H1 (cell line): ENCODE data around the gene THTPA. TPM values are rescaled to one million over a fixed set of nuclear protein-coding genes. Genes with fewer than 3 reads are reported as not detected.

Source experiments
- CTCF ChIA-PET: fragments of 300-600 bp; sonication (Branson Sonifier 250); formaldehyde crosslinking; loops from one replicate; lab custom pipeline; 2021; ENCODE audit not compliant: partially characterized antibody; lab: Charles Lee
- POLR2A ChIA-PET: fragments of 300-600 bp; sonication (Branson Sonifier 250); formaldehyde crosslinking; loops from one replicate; lab custom pipeline; 2021; ENCODE audit warnings: inconsistent platforms; ENCODE audit not compliant: partially characterized antibody; lab: Charles Lee
- DNase-seq, 2 experiments: peaks; one replicate each; pipeline versions ENCODE4 v3.0.0 to v3.0.0-alpha.2; 2010 to 2022; ENCODE audit warnings: low spot score in 2 of 2, low read depth in 1 of 2, mixed read lengths in 1 of 2
- FAIRE-seq: peaks from 2 replicates; lab custom pipeline; 2011; peaks lifted over from hg19 to GRCh38; lab: Jason Lieb, UNC
- H2AFZ ChIP-seq: 2 replicates; pipeline ENCODE4 v1.8.1; 2012; ENCODE audit warnings: low read length, inconsistent platforms
- H2AK5ac ChIP-seq: 2 replicates; pipeline ENCODE4 v1.6.1; 2013; ENCODE audit warnings: low read depth, low read length
- H2BK120ac ChIP-seq: replicated peaks from 2 replicates; pipeline ENCODE3; 2013; ENCODE audit warnings: low read depth, low read length, inconsistent platforms
- H2BK12ac ChIP-seq: 2 replicates; pipeline ENCODE4 v1.6.1; 2013; ENCODE audit warnings: low read depth, low read length
- H2BK15ac ChIP-seq: 2 replicates; pipeline ENCODE4 v1.6.1; 2013; ENCODE audit warnings: low read length
- H2BK20ac ChIP-seq: 2 replicates; pipeline ENCODE4 v1.6.1; 2013; ENCODE audit warnings: low read length
- H2BK5ac ChIP-seq: 2 replicates; pipeline ENCODE4 v1.6.1; 2013; ENCODE audit warnings: low read depth, low read length
- H3K14ac ChIP-seq: 2 replicates; pipeline ENCODE4 v1.6.1; 2013; ENCODE audit warnings: inconsistent platforms; ENCODE audit not compliant: insufficient read length
- H3K18ac ChIP-seq: 2 replicates; pipeline ENCODE4 v1.6.1; 2013; ENCODE audit warnings: low read length; ENCODE audit errors: extremely low read depth
- H3K23ac ChIP-seq: 2 replicates; pipeline ENCODE4 v1.6.1; 2013; ENCODE audit warnings: inconsistent platforms; ENCODE audit not compliant: insufficient read length
- H3K23me2 ChIP-seq: 2 replicates; pipeline ENCODE4 v1.6.1; 2013; ENCODE audit warnings: low read depth, low read length
- H3K27ac ChIP-seq: 2 replicates; pipeline ENCODE4 v1.6.1; 2011; ENCODE audit warnings: low read depth, low read length, inconsistent platforms
- H3K27me3 ChIP-seq, 4 experiments: replicated peaks in 1 of 4; 1 replicate in 1 of 4; 2 replicates in 3 of 4; pipeline versions ENCODE4 v1.6.1 to v1.8.1; 2011 to 2013; ENCODE audit warnings: low read length in 3 of 4, mild to moderate bottlenecking in 3 of 4, inconsistent platforms in 2 of 4, mixed read lengths in 2 of 4, moderate library complexity in 1 of 4; ENCODE audit not compliant: control insufficient read depth in 3 of 4, insufficient read depth in 3 of 4; ENCODE audit errors: extremely low read depth in 1 of 4
- H3K36me3 ChIP-seq, 4 experiments: 2 replicates each; pipeline versions ENCODE4 v1.6.1 to v1.8.1; 2011 to 2013; ENCODE audit warnings: mild to moderate bottlenecking in 4 of 4, low read length in 3 of 4, moderate library complexity in 2 of 4, control low read depth in 1 of 4, inconsistent platforms in 1 of 4; ENCODE audit not compliant: insufficient read depth in 4 of 4, control insufficient read depth in 2 of 4
- H3K4ac ChIP-seq: replicated peaks from 2 replicates; pipeline ENCODE3; 2013; ENCODE audit warnings: low read length, low read depth, mixed read lengths, inconsistent platforms; ENCODE audit not compliant: insufficient read length
- H3K4me1 ChIP-seq, 4 experiments: replicated peaks in 1 of 4; 1 replicate in 1 of 4; 2 replicates in 3 of 4; pipeline versions ENCODE4 v1.6.1 to v1.8.1; 2011 to 2013; ENCODE audit warnings: low read length in 3 of 4, inconsistent platforms in 2 of 4, mixed read lengths in 1 of 4; ENCODE audit not compliant: insufficient read depth in 4 of 4, control insufficient read depth in 3 of 4
- H3K4me2 ChIP-seq, 2 experiments: 2 replicates each; pipeline versions ENCODE4 v1.6.1 to v1.8.1; 2011 to 2013; ENCODE audit warnings: low read depth in 2 of 2, low read length in 2 of 2, control low read depth in 1 of 2, inconsistent platforms in 1 of 2, mild to moderate bottlenecking in 1 of 2; ENCODE audit not compliant: insufficient read depth in 1 of 2
- H3K4me3 ChIP-seq, 4 experiments: fragments of 200-600, 300-600 bp in 1 of 4; sonication (generic), shearing (Covaris generic), sonication (Bioruptor Twin) in 1 of 4; 2 replicates each; pipeline versions ENCODE4 v1.5.1 to v1.8.1; 2011 to 2016; ENCODE audit warnings: low read length in 4 of 4, low read depth in 3 of 4, control low read depth in 2 of 4, inconsistent platforms in 2 of 4, mild to moderate bottlenecking in 2 of 4, mixed read lengths in 1 of 4, moderate library complexity in 1 of 4; ENCODE audit not compliant: insufficient read depth in 2 of 4; ENCODE audit errors: extremely low read depth in 1 of 4
- H3K56ac ChIP-seq: replicated peaks from 2 replicates; pipeline ENCODE3; 2013; ENCODE audit warnings: low read depth, mild to moderate bottlenecking, mixed read lengths, low read length, inconsistent platforms; ENCODE audit not compliant: insufficient read length
- H3K79me1 ChIP-seq: 2 replicates; pipeline ENCODE4 v1.6.1; 2013; ENCODE audit warnings: low read depth, low read length, control low read depth
- H3K79me2 ChIP-seq, 2 experiments: 2 replicates each; pipeline versions ENCODE4 v1.6.1 to v1.8.1; 2012 to 2013; ENCODE audit warnings: low read length in 2 of 2, mild to moderate bottlenecking in 2 of 2, inconsistent platforms in 1 of 2; ENCODE audit not compliant: insufficient read depth in 2 of 2, control insufficient read depth in 1 of 2
- H3K9ac ChIP-seq, 4 experiments: replicated peaks in 1 of 4; 1 replicate in 1 of 4; 2 replicates in 3 of 4; pipeline versions ENCODE4 v1.6.1 to v1.8.1; 2011 to 2013; ENCODE audit warnings: low read depth in 3 of 4, low read length in 3 of 4, control low read depth in 2 of 4, mild to moderate bottlenecking in 2 of 4, moderate library complexity in 2 of 4, inconsistent platforms in 1 of 4; ENCODE audit errors: extremely low read depth in 1 of 4
- H3K9me3 ChIP-seq, 2 experiments: 2 replicates each; pipeline versions ENCODE4 v1.6.1 to v1.8.1; 2012 to 2013; ENCODE audit warnings: mild to moderate bottlenecking in 2 of 2, moderate library complexity in 2 of 2, control low read depth in 1 of 2, inconsistent platforms in 1 of 2, low read depth in 1 of 2, low read length in 1 of 2, mixed read lengths in 1 of 2; ENCODE audit not compliant: insufficient read depth in 2 of 2
- H4K20me1 ChIP-seq, 2 experiments: replicated peaks in 1 of 2; 2 replicates each; pipeline versions ENCODE3 to v1.8.1; 2011 to 2013; ENCODE audit warnings: inconsistent platforms in 2 of 2, low read length in 2 of 2, mild to moderate bottlenecking in 1 of 2; ENCODE audit not compliant: insufficient read depth in 2 of 2, control insufficient read depth in 1 of 2
- H4K5ac ChIP-seq: 2 replicates; pipeline ENCODE4 v1.6.1; 2013; ENCODE audit warnings: low read length, low read depth, mixed read lengths, inconsistent platforms; ENCODE audit not compliant: insufficient read length
- H4K8ac ChIP-seq: 2 replicates; pipeline ENCODE4 v1.8.0; 2013; ENCODE audit warnings: mild to moderate bottlenecking, moderate library complexity, low read length, inconsistent platforms; ENCODE audit not compliant: insufficient read depth; ENCODE audit errors: extremely low read depth
- H4K91ac ChIP-seq: replicated peaks from 2 replicates; pipeline ENCODE3; 2013; ENCODE audit warnings: low read length, mixed read lengths, inconsistent platforms; ENCODE audit not compliant: insufficient read length
- CTBP2 ChIP-seq: IDR thresholded peaks from 2 replicates; pipeline ENCODE4 v1.7.0; 2011; ENCODE audit warnings: borderline replicate concordance, mild to moderate bottlenecking, moderate library complexity, mixed read lengths, low read length; ENCODE audit not compliant: insufficient read depth, insufficient read length
- GABPA ChIP-seq: IDR thresholded peaks from 2 replicates; pipeline ENCODE4 v1.6.1; 2011; ENCODE audit warnings: mild to moderate bottlenecking, low read length, moderate library complexity, borderline replicate concordance; ENCODE audit not compliant: insufficient read depth
- MAFK ChIP-seq: IDR thresholded peaks from 2 replicates; pipeline ENCODE4 v1.6.1; 2012; ENCODE audit warnings: low read depth, mild to moderate bottlenecking, improper control_type of control experiment, low read length
- POLR2AphosphoS5 ChIP-seq: IDR thresholded peaks from 2 replicates; pipeline ENCODE4 v1.6.1; 2011; ENCODE audit warnings: low read depth, low read length
- RBBP5 ChIP-seq: IDR thresholded peaks from 2 replicates; pipeline ENCODE4 v1.7.1; 2012; ENCODE audit warnings: low read depth, mild to moderate bottlenecking, inconsistent platforms, low read length, moderate library complexity, borderline replicate concordance
- RNF2 ChIP-seq: fragments of 200-900, 300-1000 bp; sonication (generic); IDR thresholded peaks from 2 replicates; pipeline ENCODE4 v1.7.1; 2016; ENCODE audit warnings: borderline replicate concordance, low read depth, mild to moderate bottlenecking, antibody characterized with exemption, low read length; ENCODE audit not compliant: poor library complexity, severe bottlenecking; ENCODE audit errors: missing control alignments
- SP2 ChIP-seq: IDR thresholded peaks from 2 replicates; pipeline ENCODE4 v1.6.1; 2012; ENCODE audit warnings: mild to moderate bottlenecking, low read length, inconsistent platforms
- SRF ChIP-seq: IDR thresholded peaks from 2 replicates; pipeline ENCODE4 v1.6.1; 2011; ENCODE audit warnings: mild to moderate bottlenecking, low read depth, low read length, moderate library complexity
- TBP ChIP-seq: IDR thresholded peaks from 2 replicates; pipeline ENCODE4 v1.6.1; 2011; ENCODE audit warnings: low read depth, low read length, improper control_type of control experiment
- WGBS, 2 experiments: shearing (Covaris generic) in 1 of 2; methylation state at CpG; one replicate each; pipeline versions ENCODE4 v1.1.6 to v1.1.7; 2013 to 2015; ENCODE audit warnings: low lambda C conversion rate in 2 of 2, mixed read lengths in 2 of 2, inconsistent platforms in 1 of 2, low coverage in 1 of 2, missing lambda C conversion rate in 1 of 2; ENCODE audit not compliant: insufficient replicate concordance in 2 of 2, insufficient coverage in 1 of 2, insufficient read length in 1 of 2; ENCODE audit errors: extremely low coverage in 1 of 2, missing lambda C conversion rate in 1 of 2; 5-methylcytosine and 5-hydroxymethylcytosine counted together
- polyA plus RNA-seq, 7 experiments: library from polyadenylated mRNA; depleted of rRNA in 3 of 7; stranded (reverse) in 5 of 7; unstranded in 2 of 7; fragments of >200 nt in 5 of 7; fragments of 200-250 nt in 2 of 7; gene quantifications; 1 replicate in 5 of 7; 2 replicates in 1 of 7; 4 replicates in 1 of 7; pipeline versions ENCODE4 v1.2.1 to v1.2.3, GENCODE V29; 2011 to 2013; ENCODE audit warnings: missing spikeins in 2 of 7, mixed read lengths in 2 of 7
- total RNA-seq: library from RNA; stranded (reverse); fragmentation: NEBNext Ultra II Directional; extraction: Animal tissue kit (Norgen Biotek cat#: 25700); gene quantifications from 2 replicates; pipeline ENCODE4 v1.2.1, GENCODE V29; 2021

THTPA gene
- total and polyA plus RNA-seq, 2 of the 8 experiments (the other 6 are each of a cell fraction or from before 2014, with no cell fraction given): 16.6 to 19.0 TPM

DNA sequence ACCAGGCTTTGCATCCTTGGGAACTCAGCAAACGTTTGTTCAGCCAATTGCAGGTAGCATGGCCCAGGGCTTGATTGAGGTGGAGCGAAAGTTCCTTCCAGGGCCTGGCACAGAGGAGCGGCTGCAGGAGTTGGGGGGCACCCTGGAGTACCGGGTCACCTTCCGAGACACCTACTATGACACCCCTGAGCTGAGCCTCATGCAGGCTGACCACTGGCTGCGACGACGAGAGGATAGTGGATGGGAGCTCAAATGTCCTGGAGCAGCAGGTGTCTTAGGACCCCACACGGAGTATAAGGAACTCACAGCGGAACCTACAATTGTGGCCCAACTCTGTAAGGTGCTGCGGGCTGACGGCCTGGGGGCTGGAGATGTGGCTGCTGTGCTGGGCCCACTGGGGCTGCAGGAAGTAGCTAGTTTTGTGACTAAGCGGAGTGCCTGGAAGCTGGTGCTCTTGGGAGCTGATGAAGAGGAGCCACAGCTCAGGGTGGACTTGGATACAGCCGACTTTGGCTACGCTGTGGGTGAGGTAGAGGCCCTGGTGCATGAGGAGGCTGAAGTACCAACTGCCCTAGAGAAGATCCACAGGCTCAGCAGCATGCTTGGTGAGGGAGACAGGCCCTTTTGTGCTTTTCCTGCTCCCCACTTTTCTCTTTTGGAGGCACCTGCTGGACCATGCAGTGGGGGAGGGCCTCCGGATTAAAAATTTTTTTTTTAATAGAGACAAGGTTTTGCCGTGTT lies 799 bp downstream of the THTPA start:
- no peak for FAIRE-seq
- 67% methylated on average over 17 of the region's 17 CpGs; no CpG with 5 or more reads in 1 of the 2 experiments for WGBS, 2 experiments
- H2BK12ac ChIP-seq: peak overlapping the region; percentile 39; the same call in 1 of the 2 replicates

More for the DNA sequence above, 799 bp downstream of the THTPA start:
- Histone ChIP-seq H3K4ac (peak overlapping the region; percentile 82), H2BK15ac (no peak overlapping the region), H3K4me2 (peak overlapping the region; percentile 80 to 93), H2AK5ac (no peak overlapping the region), H3K79me2 (peaks cover 0 to 19% of the 10 kb centered on the region in 2 experiments; a peak in 2 of 4 replicates), H3K4me1 (peaks cover 0 to 17% (median 10%) of the 10 kb centered on the region in 4 experiments; a peak in 6 of 7 replicates), H3K27me3 (no peaks in the 10 kb centered on the region), H3K9ac (peak overlapping the region in 1 of 4 experiments; percentile 37; a peak in 2 of 7 replicates), H2BK20ac (no peak overlapping the region), H3K18ac (no peak overlapping the region), H3K27ac (no peak overlapping the region), H3K14ac (no peak overlapping the region), H3K4me3 (peak overlapping the region; percentile 56 to 87 (median 80)), H4K91ac (peak overlapping the region; percentile 34), H3K79me1 (0 out of 2 replicates have a peak, but pooled peaks cover 7% of the 10 kb centered on the region), H2BK120ac (no peak overlapping the region), H2BK5ac (peak overlapping the region; percentile 93), H3K36me3 (peaks cover 5 to 26% (median 10%) of the 10 kb centered on the region in 4 experiments; a peak in 7 of 8 replicates), H2AFZ (no peak overlapping the region), H3K9me3 (no peaks in the 10 kb centered on the region), H3K23me2 (peaks cover 7% of the 10 kb centered on the region), H3K56ac (no peak overlapping the region), H4K8ac (peak overlapping the region; percentile 64; the same call in 1 of the 2 replicates), H3K23ac (no peak overlapping the region), H4K20me1 (peaks cover 0 to 3% of the 10 kb centered on the region in 2 experiments), H4K5ac (no peak overlapping the region)
- no peak for DNase-seq
- TF ChIP-seq RBBP5: no peak
- TF ChIP-seq MAFK: no peak
- TF ChIP-seq SRF: no peak
- TF ChIP-seq GABPA: no peak
- 0 out of 2 replicates have a peak, but pooled peaks have one; percentile 40 for TF ChIP-seq POLR2AphosphoS5
- no peak for TF ChIP-seq TBP
- no peak for TF ChIP-seq SP2
- no peak for TF ChIP-seq RNF2
- TF ChIP-seq CTBP2: no peak
- ChIA-PET CTCF (interaction anchor here (0.6 to 70.5 kb wide), 6 partner anchors 29 to 228 kb away, joined by 3 to 2092 read pairs (median 32); partner anchors contain the start of gene NGDN), POLR2A (interaction anchor here (1.3 to 52.7 kb wide), 4 partner anchors 10 to 78 kb away, joined by 4 to 1523 read pairs (median 492); partner anchors contain the start of genes AP1G2, NGDN and ZFHX2)
